ENCODE results near the gene DAZAP1.
A peak's percentile ranks its signal among the peaks of the same experiment; 100 is the strongest.

DAZAP1 gene

GRCh38 chr19:1440418-1440801, 33.0 kb downstream of the DAZAP1 start:
- DNase-seq (ENCODE audit: low read depth in 2 of 2), result no peak

GRCh38 chr19:1441022-1441426, 33.6 kb downstream of the DAZAP1 start:
- no peak for DNase-seq (ENCODE audit: low read depth in 2 of 2)

- no peak for DNase-seq (ENCODE audit: low read depth in 2 of 2)
These were observed 34.5 kb downstream of the DAZAP1 start for GRCh38 chr19:1441677-1442438.

GRCh38 chr19:1445185-1445931, 38.0 kb downstream of the DAZAP1 start:
- peak; percentile 47 to 62 for DNase-seq (ENCODE audit: low read depth in 2 of 2)

- DNase-seq (ENCODE audit: low read depth in 2 of 2), result no peak
These were observed 38.7 kb downstream of the DAZAP1 start for GRCh38 chr19:1445932-1446712.

GRCh38 chr19:1446713-1447481, 39.5 kb downstream of the DAZAP1 start:
- no peak for DNase-seq (ENCODE audit: low read depth in 2 of 2)

GRCh38 chr19:1447504-1447903, 40.1 kb downstream of the DAZAP1 start:
- no peak for DNase-seq (ENCODE audit: low read depth in 2 of 2)

GRCh38 chr19:1447944-1448343, 40.6 kb downstream of the DAZAP1 start:
- no peak for DNase-seq (ENCODE audit: low read depth in 2 of 2)

- DNase-seq (ENCODE audit: low read depth in 2 of 2), result no peak
These were observed 42.4 kb downstream of the DAZAP1 start, which contains the start of gene APC2 for GRCh38 chr19:1449467-1450442. Gene APC2 (plus strand): TSS chr19:1450121. CDS start chr19:1453002, 2,881 bp downstream.

GRCh38 chr19:1450735-1451731, 43.6 kb downstream of the DAZAP1 start:
- no peak for DNase-seq (ENCODE audit: low read depth in 2 of 2)

GRCh38 chr19:1451916-1452801, 44.8 kb downstream of the DAZAP1 start:
- no peak for DNase-seq (ENCODE audit: low read depth in 2 of 2)

GRCh38 chr19:1452802-1453524, 45.6 kb downstream of the DAZAP1 start:
- DNase-seq (ENCODE audit: low read depth in 2 of 2), result no peak

- DNase-seq (ENCODE audit: low read depth in 2 of 2), result no peak
These were observed 46.4 kb downstream of the DAZAP1 start for GRCh38 chr19:1453525-1454364.

- DNase-seq (ENCODE audit: low read depth in 2 of 2), result no peak
These were observed 47.6 kb downstream of the DAZAP1 start for GRCh38 chr19:1455002-1455335.

GRCh38 chr19:1455336-1456120, 48.1 kb downstream of the DAZAP1 start:
- no peak for DNase-seq (ENCODE audit: low read depth in 2 of 2)

Data from stimulated activated CD4-positive, alpha-beta T cell treated with anti-CD3 and anti-CD28 coated beads, Interleukin-1b, Interleukin-23, amount 100 ng/mL, for 1 hour (primary cell).